SH-SY5Y (cell line): ENCODE measurements around the gene SERPINH1.

Source experiments
- GATA2 ChIP-seq: IDR thresholded peaks from 2 replicates; pipeline ENCODE4 v1.6.1; 2011; ENCODE audit warnings: mild to moderate bottlenecking, low read depth, low read length
- GATA3 ChIP-seq: IDR thresholded peaks from 2 replicates; pipeline ENCODE4 v1.6.1; 2011; ENCODE audit warnings: low read depth, mild to moderate bottlenecking, low read length, moderate library complexity

- TF ChIP-seq GATA2, result no peak
- TF ChIP-seq GATA3, result no peak
Observed at GRCh38 chr11:75576499-75576918, 14.5 kb downstream of the SERPINH1 start.
